HUES48 (cell line): ENCODE data around the gene ADARB2.

Source experiments
- H3K27ac ChIP-seq: one replicate; pipeline ENCODE4 v1.7.0; 2013; ENCODE audit warnings: low read depth, low read length, inconsistent platforms
- H3K27me3 ChIP-seq: 2 replicates; pipeline ENCODE4 v1.6.1; 2013; ENCODE audit warnings: mild to moderate bottlenecking, low read length; ENCODE audit not compliant: control insufficient read depth, insufficient read depth
- H3K36me3 ChIP-seq: 2 replicates; pipeline ENCODE4 v1.6.1; 2013; ENCODE audit warnings: low read length; ENCODE audit not compliant: control insufficient read depth, insufficient read depth
- H3K4me1 ChIP-seq: 2 replicates; pipeline ENCODE4 v1.6.1; 2013; ENCODE audit warnings: mild to moderate bottlenecking, low read length; ENCODE audit not compliant: control insufficient read depth, insufficient read depth
- H3K4me3 ChIP-seq: 2 replicates; pipeline ENCODE4 v1.5.1; 2013; ENCODE audit warnings: mild to moderate bottlenecking, low read depth, low read length
- H3K9ac ChIP-seq: 2 replicates; pipeline ENCODE4 v1.6.1; 2013; ENCODE audit warnings: mild to moderate bottlenecking, low read depth, low read length, moderate library complexity
- H3K9me3 ChIP-seq: 2 replicates; pipeline ENCODE4 v1.6.1; 2013; ENCODE audit warnings: low read length; ENCODE audit not compliant: control insufficient read depth, insufficient read depth

ADARB2 gene

GRCh38 chr10:1687190-1687589 lies 50.1 kb downstream of the ADARB2 start:
- no peak overlapping the region for H3K4me3 ChIP-seq
- H3K27ac ChIP-seq = no peak overlapping the region
- no peak overlapping the region for H3K9ac ChIP-seq
- H3K4me1 ChIP-seq = no peaks in the 10 kb centered on the region
- H3K9me3 ChIP-seq = 0 out of 2 replicates have a peak, but pooled peaks cover 2% of the 10 kb centered on the region
- H3K36me3 ChIP-seq = no peaks in the 10 kb centered on the region
- H3K27me3 ChIP-seq = no peaks in the 10 kb centered on the region

- Histone ChIP-seq H3K4me1 (no peaks in the 10 kb centered on the region), H3K9ac (no peak overlapping the region), H3K36me3 (no peaks in the 10 kb centered on the region), H3K27me3 (no peaks in the 10 kb centered on the region), H3K9me3 (0 out of 2 replicates have a peak, but pooled peaks cover 2% of the 10 kb centered on the region), H3K4me3 (no peak overlapping the region), H3K27ac (no peak overlapping the region)
These were observed 50.9 kb downstream of the ADARB2 start for GRCh38 chr10:1686491-1686749.

GRCh38 chr10:1685699-1686490 lies 51.4 kb downstream of the ADARB2 start:
- no peak overlapping the region for H3K27ac ChIP-seq
- H3K9me3 ChIP-seq = 0 out of 2 replicates have a peak, but pooled peaks cover 2% of the 10 kb centered on the region
- H3K9ac ChIP-seq = no peak overlapping the region
- H3K27me3 ChIP-seq = no peaks in the 10 kb centered on the region
- H3K4me3 ChIP-seq = no peak overlapping the region
- no peaks in the 10 kb centered on the region for H3K36me3 ChIP-seq
- no peaks in the 10 kb centered on the region for H3K4me1 ChIP-seq

- Histone ChIP-seq H3K27me3 (no peaks in the 10 kb centered on the region), H3K9me3 (0 out of 2 replicates have a peak, but pooled peaks cover 2% of the 10 kb centered on the region)
These were observed 52.3 kb downstream of the ADARB2 start for GRCh38 chr10:1684991-1685390.

GRCh38 chr10:1683649-1684048 lies 53.7 kb downstream of the ADARB2 start:
- no peak overlapping the region for H3K4me3 ChIP-seq
- no peak overlapping the region for H3K27ac ChIP-seq
- no peaks in the 10 kb centered on the region for H3K36me3 ChIP-seq
- no peaks in the 10 kb centered on the region for H3K27me3 ChIP-seq
- no peaks in the 10 kb centered on the region for H3K9me3 ChIP-seq
- peaks cover 5% of the 10 kb centered on the region; the same call in 1 of the 2 replicates for H3K4me1 ChIP-seq
- no peak overlapping the region for H3K9ac ChIP-seq

More at GRCh38 chr10:1684991-1685390, 52.3 kb downstream of the ADARB2 start:
- H3K36me3 ChIP-seq = no peaks in the 10 kb centered on the region
- H3K9ac ChIP-seq = no peak overlapping the region
- H3K27ac ChIP-seq = no peak overlapping the region
- no peak overlapping the region for H3K4me3 ChIP-seq
- no peaks in the 10 kb centered on the region for H3K4me1 ChIP-seq

- Histone ChIP-seq H3K36me3 (no peaks in the 10 kb centered on the region), H3K27me3 (no peaks in the 10 kb centered on the region), H3K9me3 (no peaks in the 10 kb centered on the region), H3K9ac (no peak overlapping the region), H3K4me1 (peaks cover 5% of the 10 kb centered on the region; the same call in 1 of the 2 replicates), H3K27ac (no peak overlapping the region), H3K4me3 (no peak overlapping the region)
These were observed 57.3 kb downstream of the ADARB2 start for GRCh38 chr10:1679821-1680650.

- H3K9ac ChIP-seq = no peak overlapping the region
- H3K27me3 ChIP-seq = no peaks in the 10 kb centered on the region
- peaks cover 5% of the 10 kb centered on the region; the same call in 1 of the 2 replicates for H3K4me1 ChIP-seq
- H3K9me3 ChIP-seq = no peaks in the 10 kb centered on the region
- H3K4me3 ChIP-seq = no peak overlapping the region
- no peaks in the 10 kb centered on the region for H3K36me3 ChIP-seq
- H3K27ac ChIP-seq = no peak overlapping the region
These were observed 59.2 kb downstream of the ADARB2 start for GRCh38 chr10:1678084-1678483.

GRCh38 chr10:1677307-1677939 lies 59.9 kb downstream of the ADARB2 start:
- Histone ChIP-seq H3K4me1 (peaks cover 5% of the 10 kb centered on the region; the same call in 1 of the 2 replicates), H3K27me3 (no peaks in the 10 kb centered on the region), H3K4me3 (no peak overlapping the region), H3K27ac (no peak overlapping the region), H3K9ac (no peak overlapping the region), H3K36me3 (no peaks in the 10 kb centered on the region), H3K9me3 (no peaks in the 10 kb centered on the region)

- H3K4me3 ChIP-seq = no peak overlapping the region
- H3K9me3 ChIP-seq = no peaks in the 10 kb centered on the region
- H3K9ac ChIP-seq = no peak overlapping the region
- peaks cover 1% of the 10 kb centered on the region; the same call in 1 of the 2 replicates for H3K4me1 ChIP-seq
- no peak overlapping the region for H3K27ac ChIP-seq
- no peaks in the 10 kb centered on the region for H3K36me3 ChIP-seq
- H3K27me3 ChIP-seq = no peaks in the 10 kb centered on the region
These were observed 62.8 kb downstream of the ADARB2 start for GRCh38 chr10:1674501-1674900.

- Histone ChIP-seq H3K4me1 (no peaks in the 10 kb centered on the region), H3K27ac (no peak overlapping the region), H3K9me3 (no peaks in the 10 kb centered on the region), H3K4me3 (no peak overlapping the region), H3K36me3 (no peaks in the 10 kb centered on the region), H3K9ac (no peak overlapping the region), H3K27me3 (no peaks in the 10 kb centered on the region)
These were observed 63.6 kb downstream of the ADARB2 start for GRCh38 chr10:1673568-1674345.
